NCI-H1694 (cell line): ENCODE results near the gene MMP2.
A peak's percentile ranks its signal among the peaks of the same experiment; 100 is the strongest.

Experiments
- DNase-seq: peaks from one replicate; lab custom pipeline; 2025; lab: John Stamatoyannopoulos, UW

Gene MMP2

DNA sequence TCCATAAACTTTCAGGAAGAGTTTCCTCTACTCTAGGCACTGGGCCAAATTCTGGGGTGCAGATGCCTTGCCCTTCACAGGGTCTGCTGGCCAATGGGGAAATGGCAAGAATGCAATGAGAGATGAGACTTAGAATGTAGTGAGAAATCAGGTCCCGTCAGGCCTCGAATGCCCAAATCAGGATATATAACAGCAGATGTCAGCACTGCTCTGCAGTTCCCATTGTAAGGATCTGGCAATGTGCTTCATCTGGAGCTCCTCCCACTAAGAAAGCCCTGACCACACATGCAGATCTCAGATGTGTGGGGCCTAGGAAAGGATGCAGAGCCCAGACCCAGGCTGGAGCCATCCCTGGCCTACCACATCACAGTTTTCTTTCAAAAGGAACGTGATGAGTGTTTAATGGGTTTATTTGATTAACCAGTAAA lies 16.0 kb downstream of the MMP2 start:
- DNase-seq: no peak

DNA sequence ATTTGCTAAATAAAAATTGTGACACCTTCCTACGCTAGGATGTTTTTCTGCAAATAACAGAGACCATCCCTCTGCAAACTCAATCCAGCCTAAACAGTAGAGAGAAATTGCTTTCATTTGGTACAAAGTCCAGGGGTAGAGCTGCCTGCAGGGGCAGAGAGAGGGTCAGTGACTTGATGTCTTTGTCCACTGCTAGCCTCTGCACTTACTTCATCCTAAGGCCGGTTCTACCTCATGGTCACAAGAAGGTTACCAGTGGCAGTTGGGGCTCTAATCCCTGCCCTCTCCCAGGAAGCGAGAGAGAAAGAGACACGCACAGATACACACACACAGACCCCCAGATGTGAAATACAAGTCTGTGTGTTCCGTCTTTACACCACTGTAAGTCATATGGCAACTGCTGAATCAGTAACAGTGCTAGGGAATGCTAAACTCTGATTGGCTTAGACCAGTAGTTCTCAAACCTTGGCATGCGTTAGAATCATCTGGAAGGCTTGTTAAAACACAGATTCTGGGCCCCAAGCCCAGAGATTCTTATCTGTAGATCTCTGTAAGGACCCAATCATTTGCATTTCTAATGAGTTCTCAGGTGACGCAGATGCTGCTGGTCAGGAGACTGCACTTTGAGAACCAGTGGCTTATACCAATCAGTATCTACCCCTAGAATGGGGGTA lies 16.8 kb downstream of the MMP2 start:
- no peak for DNase-seq

DNA sequence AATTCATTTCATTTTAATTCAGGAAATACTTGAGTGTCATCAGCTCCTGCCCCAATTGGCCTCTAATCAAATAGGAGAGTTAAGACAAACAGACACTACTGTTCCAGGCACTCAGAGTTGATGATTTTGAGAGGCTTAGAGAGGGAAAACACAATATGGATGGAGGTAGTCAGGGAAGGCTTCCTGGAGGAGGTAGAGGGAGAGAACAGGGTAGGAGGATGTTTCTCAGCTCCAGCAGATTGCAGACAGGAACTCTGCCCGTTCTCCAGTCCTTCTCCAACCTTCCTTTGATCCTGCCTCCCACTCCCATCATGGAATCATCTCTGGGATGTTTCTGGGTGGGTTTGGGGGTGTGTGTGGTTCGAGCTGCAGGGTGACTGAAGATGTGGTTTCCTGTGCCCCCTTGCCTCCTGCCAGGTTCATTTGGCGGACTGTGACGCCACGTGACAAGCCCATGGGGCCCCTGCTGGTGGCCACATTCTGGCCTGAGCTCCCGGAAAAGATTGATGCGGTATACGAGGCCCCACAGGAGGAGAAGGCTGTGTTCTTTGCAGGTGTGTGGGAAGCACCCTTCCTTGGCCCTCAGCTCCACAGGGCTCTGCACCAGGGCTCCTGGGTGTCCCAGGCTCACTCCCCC lies 17.6 kb downstream of the MMP2 start:
- DNase-seq: no peak

DNA sequence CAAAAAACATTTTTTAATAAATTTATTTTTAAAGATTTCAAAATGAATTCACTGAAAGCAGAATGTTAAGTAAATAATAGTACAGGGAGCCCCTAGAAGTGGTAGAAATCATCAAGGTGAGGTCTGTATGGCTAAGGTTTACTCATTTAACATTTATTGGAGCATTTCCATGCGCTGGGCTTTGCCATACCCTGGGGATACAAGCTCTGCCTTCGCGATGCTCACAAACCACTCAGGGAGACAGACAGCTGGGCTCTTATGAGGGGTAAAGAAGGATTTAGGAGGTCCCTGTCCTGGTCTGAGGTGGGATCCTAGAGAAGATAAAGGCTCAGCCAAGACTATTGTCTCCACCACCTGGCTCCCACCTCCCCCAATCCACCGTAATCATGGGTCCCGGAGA lies 18.6 kb downstream of the MMP2 start:
- DNase-seq: no peak

DNA sequence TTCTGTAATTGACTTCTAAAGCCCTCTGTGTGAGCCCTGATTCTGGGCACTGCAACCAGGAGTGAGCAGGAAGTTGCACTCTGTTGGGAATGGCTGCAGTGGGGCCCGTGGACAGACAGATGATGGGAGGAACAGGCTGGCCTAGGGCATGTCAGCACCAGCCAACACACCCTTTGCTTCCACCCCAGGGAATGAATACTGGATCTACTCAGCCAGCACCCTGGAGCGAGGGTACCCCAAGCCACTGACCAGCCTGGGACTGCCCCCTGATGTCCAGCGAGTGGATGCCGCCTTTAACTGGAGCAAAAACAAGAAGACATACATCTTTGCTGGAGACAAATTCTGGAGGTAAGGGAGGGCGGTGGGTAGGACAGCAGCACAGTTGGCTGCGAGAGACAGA lies 19.1 kb downstream of the MMP2 start:
- no peak for DNase-seq

DNA sequence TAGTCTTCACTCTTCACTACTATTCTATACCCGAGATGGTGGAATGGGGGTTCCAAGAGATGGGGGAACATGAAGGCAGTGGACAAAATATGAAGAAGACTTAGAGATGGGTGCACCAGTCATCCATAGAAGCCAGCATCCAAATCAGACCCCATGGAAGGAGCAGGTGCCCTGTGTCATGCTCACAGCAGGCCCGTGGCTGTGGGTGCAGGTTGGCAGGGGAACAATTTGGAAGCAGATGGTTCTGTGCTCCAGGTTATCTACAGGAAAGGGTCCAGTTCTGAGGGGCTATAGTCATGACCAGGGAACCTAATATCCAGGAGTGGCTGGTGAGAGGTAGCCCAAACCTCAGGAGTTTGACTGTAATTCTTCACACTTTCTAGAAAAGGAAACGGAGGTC lies 20.3 kb downstream of the MMP2 start:
- no peak for DNase-seq

- no peak for DNase-seq
Observed at GRCh38 chr16:55499951-55500529, 21.0 kb downstream of the MMP2 start.

DNA sequence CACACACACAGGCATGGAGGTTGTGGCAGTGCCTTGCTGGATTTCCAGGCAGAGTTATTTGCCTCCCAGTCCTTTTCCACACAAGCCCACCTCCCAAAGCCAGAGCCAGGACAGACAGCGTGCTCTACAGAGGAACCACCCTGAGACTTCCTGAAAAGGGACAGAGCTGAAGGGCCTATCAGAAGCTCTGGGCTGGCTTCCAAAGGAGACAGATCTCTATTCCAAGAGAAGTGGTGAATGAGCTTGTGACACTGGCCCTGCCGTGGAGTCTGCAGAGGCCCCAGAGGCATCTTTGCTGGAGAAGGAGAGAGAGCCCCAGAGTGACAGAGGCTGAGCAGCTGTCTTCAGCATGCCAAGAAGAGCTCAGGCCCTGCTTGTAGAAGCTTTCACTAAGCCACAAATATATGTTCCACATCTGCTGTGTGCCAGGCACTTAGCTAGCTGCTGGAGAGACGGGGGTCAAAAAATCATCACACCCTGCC lies 21.6 kb downstream of the MMP2 start:
- DNase-seq: no peak

GRCh38 chr16:55501549-55502322 lies 22.7 kb downstream of the MMP2 start:
- DNase-seq: no peak

- peak; percentile 66 for DNase-seq
Observed at GRCh38 chr16:55502801-55503366, 23.9 kb downstream of the MMP2 start.

GRCh38 chr16:55503726-55504550 lies 24.9 kb downstream of the MMP2 start:
- DNase-seq: no peak

DNA sequence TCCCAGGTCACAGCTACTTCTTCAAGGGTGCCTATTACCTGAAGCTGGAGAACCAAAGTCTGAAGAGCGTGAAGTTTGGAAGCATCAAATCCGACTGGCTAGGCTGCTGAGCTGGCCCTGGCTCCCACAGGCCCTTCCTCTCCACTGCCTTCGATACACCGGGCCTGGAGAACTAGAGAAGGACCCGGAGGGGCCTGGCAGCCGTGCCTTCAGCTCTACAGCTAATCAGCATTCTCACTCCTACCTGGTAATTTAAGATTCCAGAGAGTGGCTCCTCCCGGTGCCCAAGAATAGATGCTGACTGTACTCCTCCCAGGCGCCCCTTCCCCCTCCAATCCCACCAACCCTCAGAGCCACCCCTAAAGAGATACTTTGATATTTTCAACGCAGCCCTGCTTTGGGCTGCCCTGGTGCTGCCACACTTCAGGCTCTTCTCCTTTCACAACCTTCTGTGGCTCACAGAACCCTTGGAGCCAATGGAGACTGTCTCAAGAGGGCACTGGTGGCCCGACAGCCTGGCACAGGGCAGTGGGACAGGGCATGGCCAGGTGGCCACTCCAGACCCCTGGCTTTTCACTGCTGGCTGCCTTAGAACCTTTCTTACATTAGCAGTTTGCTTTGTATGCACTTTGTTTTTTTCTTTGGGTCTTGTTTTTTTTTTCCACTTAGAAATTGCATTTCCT lies 26.5 kb downstream of the MMP2 start:
- DNase-seq: no peak

GRCh38 chr16:55506083-55506482 lies 27.1 kb downstream of the MMP2 start:
- DNase-seq: no peak

GRCh38 chr16:55506708-55507107 lies 27.7 kb downstream of the MMP2 start:
- DNase-seq: no peak

- DNase-seq: no peak
Observed at GRCh38 chr16:55508271-55508921, 29.4 kb downstream of the MMP2 start.

DNA sequence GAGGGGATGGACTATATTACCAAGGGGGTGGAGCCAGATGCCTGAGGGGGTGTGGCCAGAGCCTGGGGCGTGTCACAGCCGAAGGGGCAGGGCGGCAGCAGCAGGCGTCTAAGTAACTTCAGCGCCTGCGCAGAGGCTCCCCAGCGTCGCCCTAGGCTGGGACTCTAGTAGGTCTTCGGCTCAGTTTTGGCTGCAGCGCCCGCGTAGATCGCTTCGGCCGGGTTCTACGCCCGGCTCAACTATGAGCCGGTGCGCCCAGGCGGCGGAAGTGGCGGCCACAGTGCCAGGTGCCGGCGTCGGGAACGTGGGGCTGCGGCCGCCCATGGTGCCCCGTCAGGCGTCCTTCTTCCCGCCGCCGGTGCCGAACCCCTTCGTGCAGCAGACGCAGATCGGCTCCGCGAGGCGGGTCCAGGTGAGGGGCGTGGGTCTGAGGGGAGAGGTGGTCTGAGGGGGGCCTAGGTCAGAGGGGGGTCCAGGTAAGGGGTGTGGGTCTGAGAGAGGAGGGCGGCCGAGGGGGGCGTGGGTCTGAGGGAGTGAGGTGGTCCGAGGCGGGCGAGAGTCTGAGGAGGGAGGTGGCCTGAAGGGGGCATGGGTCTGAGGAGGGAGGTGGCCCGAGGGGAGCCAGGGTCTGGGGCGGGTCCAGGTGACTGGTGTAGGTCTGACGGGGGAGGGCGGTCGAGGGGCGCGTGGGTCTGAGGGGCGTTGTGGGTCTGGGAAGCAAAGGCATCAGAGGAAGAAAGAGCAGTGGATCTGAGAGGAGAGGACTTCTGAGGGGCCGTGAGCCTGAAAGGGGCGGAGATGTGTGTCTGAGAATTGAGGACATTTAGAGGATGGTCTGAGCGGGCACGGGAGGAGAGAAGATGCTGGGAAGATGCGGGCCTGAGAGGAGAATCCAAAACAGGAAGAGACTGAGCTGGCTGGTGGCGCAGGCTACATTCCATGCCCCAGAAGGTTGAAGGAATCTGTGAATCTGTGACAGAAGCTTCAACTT lies 30.2 kb downstream of the MMP2 start, which contains the start of gene LPCAT2:
LPCAT2 (plus strand) TSS at position 132 of the 991 bp plus-strand sequence; CDS start at position 242, 110 bp downstream.
- no peak for DNase-seq

GRCh38 chr16:55510185-55510805 lies 31.3 kb downstream of the MMP2 start:
- no peak for DNase-seq

DNA sequence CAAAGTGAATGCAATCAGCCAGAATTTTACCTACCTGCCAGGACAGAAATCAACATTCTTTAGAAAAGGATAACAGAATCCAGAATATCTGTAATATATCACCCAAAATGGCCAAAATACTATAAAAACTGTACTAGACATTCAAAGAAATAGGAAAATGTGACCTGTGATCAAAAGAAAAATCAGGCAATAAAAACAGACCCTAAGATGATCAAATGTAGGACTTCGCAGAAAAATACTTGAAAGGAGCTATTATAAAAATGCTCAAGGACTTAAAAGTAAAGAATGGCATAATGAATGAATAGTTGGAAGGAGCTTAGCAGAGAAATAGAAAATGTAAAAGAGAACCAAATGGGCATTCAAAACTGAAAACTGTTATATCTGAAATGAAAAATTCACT lies 33.9 kb downstream of the MMP2 start:
- DNase-seq: no peak
